Measurements from ENCODE around the gene DPP6. TPM values are rescaled to one million over a fixed set of nuclear protein-coding genes. Genes with fewer than 3 reads are reported as not detected.

The DPP6 gene
- total and polyA plus RNA-seq, 2 of the 8 experiments (the other 6 are each of a cell fraction or from before 2014, with no cell fraction given), result 4.7 to 6.8 TPM

DNA sequence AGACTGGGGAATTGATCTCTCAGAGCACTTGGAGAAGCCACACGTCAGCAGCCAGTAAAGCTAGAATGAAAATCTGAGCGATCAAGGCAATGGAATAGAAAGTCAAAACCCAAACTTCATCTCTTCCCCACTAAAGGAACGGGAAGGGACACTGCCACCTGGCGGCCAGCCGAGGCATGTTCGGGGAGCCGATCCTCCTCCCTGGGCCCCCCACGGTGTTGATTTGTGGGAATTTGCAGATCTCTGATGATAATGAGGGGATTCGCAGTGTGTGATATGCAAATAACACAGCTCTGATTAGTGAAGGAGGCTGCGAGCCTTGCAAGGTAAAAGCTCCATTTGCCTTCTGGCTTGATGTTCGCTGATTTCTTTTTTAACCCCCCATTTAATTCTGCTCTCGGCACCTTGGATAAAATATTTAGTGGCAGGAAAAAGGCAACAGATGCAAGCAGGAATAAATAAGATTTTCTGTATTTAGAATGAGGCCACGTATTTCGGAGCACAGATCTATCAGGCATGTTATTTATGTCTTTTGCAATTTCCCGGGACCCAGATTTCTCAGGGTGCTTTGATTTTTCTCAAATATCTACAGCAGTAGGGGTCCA lies 692.2 kb downstream of the DPP6 start (continued):
- TF ChIP-seq NANOG (IDR thresholded peaks at IDR 0.05; ENCODE audit: insufficient read depth, low read depth, low read length, poor library complexity, severe bottlenecking) (no peak), EP300 (IDR thresholded peaks at IDR 0.05; ENCODE audit: borderline replicate concordance in 1 of 2, low read depth in 2 of 2, low read length in 2 of 2) (no peak), TAF7 (optimal IDR thresholded peaks at IDR 0.05; ENCODE audit: borderline replicate concordance, low read depth, low read length) (no peak), GTF2F1 (IDR thresholded peaks at IDR 0.05; ENCODE audit: borderline replicate concordance, low read depth, low read length) (no peak), CBX5 (IDR thresholded peaks at IDR 0.05; ENCODE audit: low read depth, low read length) (no peak), SIX5 (IDR thresholded peaks at IDR 0.05; ENCODE audit: low read depth, low read length) (no peak), TBP (IDR thresholded peaks at IDR 0.05; ENCODE audit: low read depth, low read length) (no peak), JUND (IDR thresholded peaks at IDR 0.05; ENCODE audit: low read length) (no peak), POLR2A (IDR thresholded peaks at IDR 0.05; ENCODE audit: control extremely low read depth in 1 of 2, low read depth in 2 of 2, low read length in 2 of 2) (no peak), FOSL1 (IDR thresholded peaks at IDR 0.05; ENCODE audit: insufficient read depth, low read depth, low read length) (no peak), RBBP5 (IDR thresholded peaks at IDR 0.05; ENCODE audit: borderline replicate concordance, low read depth, low read length) (no peak), SP2 (IDR thresholded peaks at IDR 0.05; ENCODE audit: low read length) (no peak), SIN3A (conservative IDR thresholded peaks at IDR 0.05 in 1 of 2, IDR thresholded peaks at IDR 0.05 in 1 of 2; ENCODE audit: low read depth in 1 of 2, low read length in 2 of 2) (no peak), RXRA (IDR thresholded peaks at IDR 0.05; ENCODE audit: insufficient read depth, low read depth, low read length) (no peak)
- TF ChIP-seq, protein P1, sequence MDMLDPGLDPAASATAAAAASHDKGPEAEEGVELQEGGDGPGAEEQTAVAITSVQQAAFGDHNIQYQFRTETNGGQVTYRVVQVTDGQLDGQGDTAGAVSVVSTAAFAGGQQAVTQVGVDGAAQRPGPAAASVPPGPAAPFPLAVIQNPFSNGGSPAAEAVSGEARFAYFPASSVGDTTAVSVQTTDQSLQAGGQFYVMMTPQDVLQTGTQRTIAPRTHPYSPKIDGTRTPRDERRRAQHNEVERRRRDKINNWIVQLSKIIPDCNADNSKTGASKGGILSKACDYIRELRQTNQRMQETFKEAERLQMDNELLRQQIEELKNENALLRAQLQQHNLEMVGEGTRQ (IDR thresholded peaks at IDR 0.05; ENCODE audit: low read length), result no peak
